Osteoblast (primary cell): ENCODE results near the gene CLEC4A. TPM values are rescaled to one million over a fixed set of nuclear protein-coding genes. Genes with fewer than 3 reads are reported as not detected.
A peak's percentile ranks its signal among the peaks of the same experiment; 100 is the strongest.
"Not testable (repeated sequence)": the region's sequence is repeated elsewhere in the genome, so short reads cannot be mapped to it uniquely, and the experiment has no call there.

Experiments used
- DNase-seq: peaks from one replicate; pipeline ENCODE4 v3.0.0; 2011; ENCODE audit warnings: low spot score, mixed read lengths; ENCODE audit not compliant: insufficient read length; ENCODE audit errors: missing footprints
- H2AFZ ChIP-seq: 2 replicates; pipeline ENCODE4 v1.6.0; 2011; ENCODE audit warnings: mild to moderate bottlenecking, low read length
- H3K27ac ChIP-seq: 2 replicates; pipeline ENCODE4 v1.5.1; 2011; ENCODE audit warnings: mild to moderate bottlenecking, low read depth, low read length, moderate library complexity
- H3K27me3 ChIP-seq: 2 replicates; pipeline ENCODE4 v1.6.0; 2012; ENCODE audit warnings: mild to moderate bottlenecking, control low read depth, inconsistent platforms, low read length, moderate library complexity; ENCODE audit not compliant: insufficient read depth
- H3K36me3 ChIP-seq: 2 replicates; pipeline ENCODE4 v1.5.1; 2011; ENCODE audit warnings: mild to moderate bottlenecking, low read length, control low read depth, moderate library complexity; ENCODE audit not compliant: insufficient read depth
- H3K4me1 ChIP-seq: 2 replicates; pipeline ENCODE4 v1.5.1; 2011; ENCODE audit warnings: mild to moderate bottlenecking, low read length, control low read depth, moderate library complexity; ENCODE audit not compliant: insufficient read depth
- H3K4me2 ChIP-seq: 2 replicates; pipeline ENCODE4 v1.6.0; 2011; ENCODE audit warnings: mild to moderate bottlenecking, low read length; ENCODE audit not compliant: insufficient read depth
- H3K4me3 ChIP-seq: fragments of 200-600 bp; sonication (generic); 3 replicates; pipeline ENCODE4 v1.5.1; 2012; ENCODE audit warnings: mild to moderate bottlenecking, low read length, inconsistent platforms; ENCODE audit not compliant: insufficient read depth
- H3K79me2 ChIP-seq: 2 replicates; pipeline ENCODE4 v1.6.0; 2012; ENCODE audit warnings: mild to moderate bottlenecking, low read length, control low read depth, inconsistent platforms; ENCODE audit not compliant: insufficient read depth
- H3K9me3 ChIP-seq: 2 replicates; pipeline ENCODE4 v1.5.1; 2011; ENCODE audit warnings: low read depth, low read length, control low read depth
- H4K20me1 ChIP-seq: 2 replicates; pipeline ENCODE4 v1.6.0; 2012; ENCODE audit warnings: mild to moderate bottlenecking, low read length, control low read depth; ENCODE audit not compliant: insufficient read depth
- total RNA-seq: library from RNA; depleted of rRNA; stranded (reverse); fragments of >200 nt; gene quantifications from 2 replicates; pipeline ENCODE4 v1.2.3, GENCODE V29; 2012
- TF ChIP-seq, protein P1 (sequence below): IDR thresholded peaks from 2 replicates; pipeline ENCODE4 v1.5.1; 2011; ENCODE audit warnings: mild to moderate bottlenecking, low read depth, low read length, moderate library complexity; ENCODE audit errors: extremely low read depth

The CLEC4A gene
- total RNA-seq, 1 donor, result 0.72 TPM

- Histone ChIP-seq H3K27me3 (no peaks in the 10 kb centered on the region), H3K27ac (peak overlapping the region; percentile 21), H3K4me3 (no peak overlapping the region), H4K20me1 (peaks cover 2% of the 10 kb centered on the region), H3K36me3 (no peaks in the 10 kb centered on the region), H3K4me1 (no peaks in the 10 kb centered on the region), H3K79me2 (no peaks in the 10 kb centered on the region), H3K9me3 (no peaks in the 10 kb centered on the region), H2AFZ (peak overlapping the region; percentile 8), H3K4me2 (peak overlapping the region; percentile 66)
- TF ChIP-seq, protein P1, sequence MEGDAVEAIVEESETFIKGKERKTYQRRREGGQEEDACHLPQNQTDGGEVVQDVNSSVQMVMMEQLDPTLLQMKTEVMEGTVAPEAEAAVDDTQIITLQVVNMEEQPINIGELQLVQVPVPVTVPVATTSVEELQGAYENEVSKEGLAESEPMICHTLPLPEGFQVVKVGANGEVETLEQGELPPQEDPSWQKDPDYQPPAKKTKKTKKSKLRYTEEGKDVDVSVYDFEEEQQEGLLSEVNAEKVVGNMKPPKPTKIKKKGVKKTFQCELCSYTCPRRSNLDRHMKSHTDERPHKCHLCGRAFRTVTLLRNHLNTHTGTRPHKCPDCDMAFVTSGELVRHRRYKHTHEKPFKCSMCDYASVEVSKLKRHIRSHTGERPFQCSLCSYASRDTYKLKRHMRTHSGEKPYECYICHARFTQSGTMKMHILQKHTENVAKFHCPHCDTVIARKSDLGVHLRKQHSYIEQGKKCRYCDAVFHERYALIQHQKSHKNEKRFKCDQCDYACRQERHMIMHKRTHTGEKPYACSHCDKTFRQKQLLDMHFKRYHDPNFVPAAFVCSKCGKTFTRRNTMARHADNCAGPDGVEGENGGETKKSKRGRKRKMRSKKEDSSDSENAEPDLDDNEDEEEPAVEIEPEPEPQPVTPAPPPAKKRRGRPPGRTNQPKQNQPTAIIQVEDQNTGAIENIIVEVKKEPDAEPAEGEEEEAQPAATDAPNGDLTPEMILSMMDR, result peak; percentile 98
- no peak for DNase-seq
These were observed 14.5 kb upstream of the CLEC4A start for GRCh38 chr12:8108808-8109398.

DNA sequence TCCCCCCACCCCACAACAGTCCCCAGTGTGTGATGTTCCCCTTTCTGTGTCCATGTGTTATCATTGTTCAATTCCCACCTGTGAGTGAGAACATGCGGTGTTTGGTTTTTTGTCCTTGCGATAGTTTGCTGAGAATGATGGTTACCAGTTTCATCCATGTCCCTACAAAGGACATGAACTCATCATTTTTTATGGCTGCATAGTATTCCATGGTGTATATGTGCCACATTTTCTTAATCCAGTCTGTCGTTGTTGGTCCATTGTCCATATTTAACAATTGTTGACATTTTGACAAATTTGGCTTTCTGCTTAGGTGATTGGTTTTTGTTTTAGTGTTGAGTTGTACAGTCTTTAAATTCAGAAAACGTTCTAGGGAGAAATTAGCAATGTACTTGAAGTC lies 10.3 kb upstream of the CLEC4A start:
- not testable (repeated sequence) for H4K20me1 ChIP-seq, H3K9me3 ChIP-seq, H3K27me3 ChIP-seq, H3K4me3 ChIP-seq, H3K4me1 ChIP-seq, DNase-seq, H3K79me2 ChIP-seq, H2AFZ ChIP-seq, H3K36me3 ChIP-seq, H3K27ac ChIP-seq, H3K4me2 ChIP-seq

DNA sequence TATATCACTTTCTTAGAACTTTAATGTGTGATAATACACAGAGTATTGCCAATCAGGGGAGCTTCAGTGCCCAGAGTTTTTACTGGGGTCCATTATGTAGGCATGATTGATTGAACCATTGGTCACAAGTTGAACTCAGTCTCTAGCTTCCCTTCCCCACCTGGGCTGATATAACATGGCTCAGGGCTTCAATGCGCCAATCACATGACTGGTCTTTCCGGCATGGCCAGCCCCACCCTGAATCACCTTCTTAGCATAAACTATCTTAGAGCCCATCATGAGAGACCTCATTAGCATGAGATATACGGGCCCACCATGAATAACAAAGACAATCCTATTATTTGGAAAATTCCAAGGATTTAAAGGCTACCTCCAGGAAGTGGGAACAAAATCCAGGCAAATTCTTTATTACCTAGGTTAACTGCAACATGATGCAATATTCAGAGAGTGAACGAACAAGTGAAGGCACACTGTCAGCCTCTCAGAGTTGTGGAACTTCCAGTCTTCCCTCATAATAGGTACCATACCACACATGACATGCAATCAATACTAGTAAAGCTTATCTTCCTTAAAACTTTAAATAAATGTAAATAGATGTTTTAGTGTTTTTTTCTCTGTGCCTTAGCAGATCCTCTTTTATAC lies 3.2 kb upstream of the CLEC4A start:
- Histone ChIP-seq H3K27ac (no peak overlapping the region), H3K27me3 (no peaks in the 10 kb centered on the region), H3K36me3 (no peaks in the 10 kb centered on the region), H3K4me1 (no peaks in the 10 kb centered on the region), H3K4me2 (no peak overlapping the region), H3K9me3 (no peaks in the 10 kb centered on the region), H2AFZ (no peak overlapping the region), H3K79me2 (no peaks in the 10 kb centered on the region), H3K4me3 (no peak overlapping the region), H4K20me1 (no peaks in the 10 kb centered on the region)
- DNase-seq, result no peak
- TF ChIP-seq, protein P1, result no peak

- no peaks in the 10 kb centered on the region for H3K79me2 ChIP-seq
- H2AFZ ChIP-seq, result no peak overlapping the region
- no peaks in the 10 kb centered on the region for H3K36me3 ChIP-seq
- H4K20me1 ChIP-seq, result no peaks in the 10 kb centered on the region
- no peak overlapping the region for H3K4me3 ChIP-seq
- TF ChIP-seq, protein P1, result no peak
- H3K9me3 ChIP-seq, result no peaks in the 10 kb centered on the region
- no peak for DNase-seq
- H3K27ac ChIP-seq, result no peak overlapping the region
- no peaks in the 10 kb centered on the region for H3K4me1 ChIP-seq
- H3K4me2 ChIP-seq, result no peak overlapping the region
- H3K27me3 ChIP-seq, result no peaks in the 10 kb centered on the region
These were observed 3.7 kb downstream of the CLEC4A start for GRCh38 chr12:8127138-8127537.

DNA sequence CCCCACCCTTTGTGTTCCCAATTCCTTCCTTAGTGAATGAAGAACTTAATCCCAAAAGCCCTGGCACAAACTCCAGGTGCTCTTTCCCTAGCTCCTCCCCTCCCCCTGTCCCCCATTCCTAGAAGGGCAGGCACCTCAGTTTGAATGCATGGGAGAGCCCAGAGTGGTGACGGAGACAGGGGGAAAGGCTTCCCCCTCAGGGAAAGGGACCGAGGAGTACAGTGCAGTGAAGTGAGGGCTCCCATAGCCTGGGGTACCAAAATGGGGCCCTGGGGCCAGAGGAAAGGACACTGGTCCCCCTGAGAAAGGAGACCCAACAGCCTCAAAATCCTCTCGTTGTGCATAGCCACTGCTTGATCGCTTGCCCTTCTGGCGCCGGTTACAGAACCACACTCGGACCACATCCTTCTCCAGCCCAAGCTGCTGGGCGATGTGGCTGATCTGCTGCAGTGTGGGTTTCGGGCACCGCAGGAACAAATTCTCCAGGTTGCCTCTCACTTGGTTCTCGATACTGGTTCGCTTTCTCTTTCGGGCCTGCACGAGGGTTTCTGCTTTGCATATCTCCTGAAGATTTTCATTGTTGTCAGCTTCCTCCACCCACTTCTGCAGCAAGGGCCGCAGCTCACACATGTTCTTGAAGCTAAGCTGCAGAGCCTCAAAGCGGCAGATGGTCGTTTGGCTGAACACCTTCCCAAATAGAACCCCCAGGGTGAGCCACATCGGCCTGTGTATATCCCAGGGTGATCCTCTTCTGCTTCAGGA lies 10.4 kb downstream of the CLEC4A start:
- not testable (repeated sequence) for H3K9me3 ChIP-seq, H2AFZ ChIP-seq, H3K27me3 ChIP-seq, H3K4me3 ChIP-seq, H3K79me2 ChIP-seq, H3K27ac ChIP-seq, DNase-seq, H4K20me1 ChIP-seq, H3K4me2 ChIP-seq, H3K4me1 ChIP-seq, H3K36me3 ChIP-seq

DNA sequence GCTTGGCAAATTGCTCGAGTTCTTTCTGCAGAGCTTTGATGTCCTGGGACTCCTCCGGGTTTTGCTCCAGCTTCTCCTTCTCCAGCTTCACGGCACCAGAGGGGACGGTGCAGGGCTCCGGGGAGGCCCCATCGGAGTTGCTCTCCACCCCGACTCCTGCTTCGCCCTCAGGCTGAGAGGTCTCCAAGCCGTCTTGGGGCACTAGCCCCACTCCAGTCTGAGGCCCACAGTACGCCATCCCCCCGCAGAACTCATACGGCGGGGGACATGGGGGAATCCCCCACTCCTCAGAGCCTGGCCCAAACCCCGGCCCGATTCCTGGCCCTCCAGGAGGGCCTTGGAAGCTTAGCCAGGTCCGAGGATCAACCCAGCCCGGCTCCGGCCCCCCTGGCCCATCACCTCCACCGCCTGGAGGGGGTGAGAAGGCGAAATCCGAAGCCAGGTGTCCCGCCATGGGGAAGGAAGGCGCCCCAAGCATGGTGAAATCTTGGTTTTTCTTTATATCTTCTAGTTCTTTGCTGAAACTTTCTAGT lies 11.0 kb downstream of the CLEC4A start:
- not testable (repeated sequence) for H3K79me2 ChIP-seq, H3K4me2 ChIP-seq, H3K4me3 ChIP-seq, DNase-seq, H3K27ac ChIP-seq, H3K9me3 ChIP-seq, H3K4me1 ChIP-seq, H2AFZ ChIP-seq, H4K20me1 ChIP-seq, H3K36me3 ChIP-seq, H3K27me3 ChIP-seq
